GDM1 (cell line): Measurements from ENCODE around the gene OSBPL1A.

Source experiments
- DNase-seq: peaks from one replicate; lab custom pipeline; 2025; lab: John Stamatoyannopoulos, UW

OSBPL1A gene

DNA sequence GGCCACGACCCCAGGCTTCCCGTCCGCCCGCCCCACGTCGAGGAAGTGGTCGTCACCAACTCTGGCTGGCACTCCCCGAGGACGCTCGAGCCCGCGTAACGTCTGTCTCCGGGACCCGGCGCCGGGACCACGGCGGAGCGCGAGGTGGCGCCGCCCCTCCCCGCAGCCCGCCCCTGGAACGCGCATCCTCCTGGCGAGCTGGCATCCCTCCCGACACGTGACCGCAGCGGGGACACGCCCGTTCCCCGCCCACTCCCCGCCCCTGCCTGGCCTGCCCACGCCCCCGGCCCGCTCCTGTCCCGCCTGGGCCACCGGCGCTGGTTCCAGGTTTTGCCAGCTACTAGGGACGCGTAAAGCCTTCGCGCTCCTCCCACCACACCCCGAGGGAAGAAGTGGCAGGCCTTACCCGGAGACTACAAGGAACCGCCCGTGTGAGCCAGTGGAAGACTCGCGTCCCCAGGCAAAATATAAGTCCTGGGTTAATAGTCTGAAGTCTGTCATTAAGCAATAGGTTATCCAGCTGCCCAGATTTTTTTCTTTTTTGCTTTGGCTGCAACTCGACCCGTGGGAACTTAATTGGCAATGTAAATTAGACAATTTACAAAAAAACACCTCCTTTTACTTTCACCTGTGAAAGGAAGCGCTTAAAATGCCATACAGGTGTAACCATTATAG lies at the start of gene OSBPL1A:
OSBPL1A (minus strand) TSS at position 131 of the 675 bp plus-strand sequence. CDS start 20,291 bp downstream, outside the sequence.
- DNase-seq: peak; percentile 97

DNA sequence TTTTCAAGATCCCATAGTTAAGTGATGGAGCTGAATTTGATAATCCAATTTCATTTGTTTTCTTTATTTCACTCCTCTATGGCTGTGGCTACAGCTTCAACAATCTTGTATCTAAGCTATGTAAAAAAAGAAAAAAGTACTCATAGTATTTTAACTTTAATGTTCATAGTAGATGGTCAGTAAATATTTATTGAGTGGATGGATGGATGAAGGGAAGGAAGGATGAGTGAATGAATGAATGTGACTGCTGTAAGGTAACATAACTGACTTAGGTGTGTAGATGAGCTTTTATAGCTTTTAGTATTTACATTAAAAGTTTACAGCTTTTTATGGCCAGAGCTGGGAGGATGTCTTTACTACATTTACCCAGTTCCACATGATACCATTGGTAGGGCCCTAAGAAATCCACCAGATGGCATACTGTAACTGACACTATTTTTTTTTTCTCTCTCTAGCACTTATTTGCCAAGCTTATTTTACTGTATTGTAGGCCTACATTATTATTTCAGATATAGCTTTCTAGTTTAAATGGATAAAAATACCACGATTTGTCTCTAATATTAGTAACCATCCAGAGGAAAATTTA lies 49.4 kb upstream of the OSBPL1A start:
- DNase-seq: no peak

DNA sequence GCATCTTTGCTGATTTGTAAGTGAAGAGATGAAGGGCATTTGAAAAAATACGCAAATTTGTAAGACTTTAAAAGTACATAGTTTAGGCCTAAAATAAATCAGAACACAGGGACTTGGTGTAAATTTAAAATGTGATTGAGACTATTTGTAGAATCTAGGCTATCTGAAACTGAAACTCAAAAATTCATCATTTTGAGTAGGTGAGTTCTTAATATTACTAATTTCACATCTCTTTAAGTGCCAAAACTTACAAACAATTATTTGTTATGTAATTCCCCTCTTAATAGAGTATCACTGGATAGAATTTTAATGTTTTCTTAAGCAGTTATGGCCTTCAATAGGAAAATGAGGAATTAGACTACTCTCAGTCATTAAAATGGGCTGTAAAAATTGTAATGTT lies 48.8 kb upstream of the OSBPL1A start:
- DNase-seq: no peak

DNA sequence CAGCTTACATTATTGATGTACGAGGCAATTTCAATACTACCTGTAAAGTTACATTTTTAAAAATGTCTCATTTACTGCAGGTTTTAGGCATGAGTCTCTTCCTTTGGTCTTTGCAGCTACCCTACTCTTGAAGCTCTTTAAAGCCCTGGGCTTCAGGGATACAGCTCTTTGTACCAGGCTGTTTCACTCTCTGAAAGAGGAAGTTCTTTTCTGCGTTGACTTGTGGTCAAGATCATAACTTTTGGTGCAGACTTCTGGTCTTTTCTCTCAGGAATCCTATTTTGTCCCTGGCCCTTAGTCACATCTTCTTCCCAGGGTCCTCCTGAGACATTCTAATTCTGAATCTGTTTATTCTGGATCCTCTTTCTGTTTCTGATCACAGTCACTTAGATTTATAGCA lies 46.2 kb upstream of the OSBPL1A start:
- peak; percentile 48 for DNase-seq

DNA sequence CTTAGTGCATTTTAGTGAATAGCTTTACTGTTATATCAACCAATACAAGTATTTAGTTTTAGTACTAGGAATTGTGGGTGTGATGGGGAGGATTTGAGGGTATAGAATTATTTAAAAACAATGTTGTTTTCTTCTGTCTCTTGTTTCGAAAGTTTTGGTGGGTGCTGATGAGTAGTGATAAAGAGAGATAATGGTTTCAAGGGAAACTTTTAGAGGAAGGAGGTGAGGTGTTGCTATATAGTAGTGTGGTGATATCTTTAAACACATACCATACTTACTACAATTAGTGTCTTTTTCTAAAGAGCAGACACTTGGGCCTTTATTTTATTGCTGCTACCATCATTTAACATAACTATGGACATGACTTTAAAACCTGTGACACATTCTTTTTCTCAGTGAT lies 39.3 kb upstream of the OSBPL1A start:
- DNase-seq: no peak

DNA sequence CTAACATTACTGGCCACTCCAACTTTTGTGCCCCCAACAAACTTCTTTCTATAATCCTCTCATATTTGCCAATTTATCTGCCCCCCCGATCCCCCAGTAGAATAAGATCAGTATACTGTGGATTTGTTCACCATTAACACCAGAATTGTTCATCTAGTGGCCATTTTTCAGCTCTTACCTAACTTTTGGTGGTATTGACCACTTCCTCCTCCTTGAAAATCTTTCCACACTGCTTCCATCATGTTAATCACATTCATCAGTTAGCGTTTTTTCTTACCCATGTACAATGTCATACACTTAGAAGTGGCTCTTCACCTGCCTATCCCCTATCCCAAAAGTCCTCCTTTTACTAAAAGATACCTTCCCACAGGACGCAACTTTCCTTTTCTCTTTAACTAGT lies 35.0 kb upstream of the OSBPL1A start:
- no peak for DNase-seq

DNA sequence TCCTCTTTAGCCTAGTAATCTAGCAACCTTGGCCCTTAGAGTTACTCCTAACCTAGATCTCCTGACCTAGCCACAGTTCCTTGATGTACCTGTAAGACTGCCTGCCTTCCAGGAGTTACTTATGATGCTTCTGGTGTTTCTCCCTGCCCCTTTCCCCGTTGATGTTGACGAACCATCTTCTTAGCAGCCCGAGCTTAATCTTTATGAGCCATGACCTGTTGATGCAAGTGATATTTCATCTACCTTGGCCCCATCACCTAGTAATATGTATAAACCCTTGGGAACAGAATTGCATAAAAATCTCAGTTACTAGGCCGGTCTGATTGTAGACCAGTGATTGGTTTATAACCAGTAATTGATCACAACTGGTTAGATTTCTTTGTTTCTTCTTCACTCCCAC lies 31.6 kb upstream of the OSBPL1A start:
- no peak for DNase-seq

DNA sequence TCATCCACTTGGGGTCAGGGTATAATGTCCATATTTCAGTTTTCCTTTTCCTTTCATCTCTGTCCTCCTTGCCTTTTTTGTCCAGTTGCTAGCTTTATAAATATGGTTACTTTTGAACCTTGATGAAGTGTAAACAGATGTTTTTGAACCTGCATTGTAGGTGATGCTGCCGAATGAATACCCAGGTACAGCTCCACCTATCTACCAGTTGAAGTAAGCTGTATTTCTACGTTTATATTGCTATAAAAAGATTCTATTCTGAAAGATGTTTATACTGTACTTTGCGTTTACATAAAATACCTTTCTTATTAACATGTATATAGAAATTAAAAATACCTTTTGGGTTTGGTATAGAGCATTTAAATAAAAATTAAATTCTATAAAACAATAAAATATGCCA lies 31.1 kb upstream of the OSBPL1A start:
- no peak for DNase-seq

DNA sequence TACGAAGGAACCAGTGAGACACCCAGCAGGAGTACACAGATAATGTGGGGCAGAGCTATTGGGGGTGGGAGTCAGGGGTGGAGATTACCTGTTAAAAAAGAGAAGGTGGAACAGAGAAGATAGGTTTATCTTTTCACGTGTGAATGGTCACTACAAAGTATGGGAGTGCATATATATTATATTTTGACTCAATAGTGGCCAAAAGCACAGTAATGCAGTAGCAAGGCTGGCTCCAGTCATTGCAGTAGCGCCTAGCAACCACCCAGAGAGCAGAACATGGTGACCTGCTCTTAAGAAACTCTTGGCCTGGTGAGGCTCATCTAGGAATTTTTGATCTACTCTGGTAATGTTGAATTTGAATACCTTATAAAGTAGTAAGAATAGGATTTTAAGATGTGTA lies 29.9 kb upstream of the OSBPL1A start:
- no peak for DNase-seq

DNA sequence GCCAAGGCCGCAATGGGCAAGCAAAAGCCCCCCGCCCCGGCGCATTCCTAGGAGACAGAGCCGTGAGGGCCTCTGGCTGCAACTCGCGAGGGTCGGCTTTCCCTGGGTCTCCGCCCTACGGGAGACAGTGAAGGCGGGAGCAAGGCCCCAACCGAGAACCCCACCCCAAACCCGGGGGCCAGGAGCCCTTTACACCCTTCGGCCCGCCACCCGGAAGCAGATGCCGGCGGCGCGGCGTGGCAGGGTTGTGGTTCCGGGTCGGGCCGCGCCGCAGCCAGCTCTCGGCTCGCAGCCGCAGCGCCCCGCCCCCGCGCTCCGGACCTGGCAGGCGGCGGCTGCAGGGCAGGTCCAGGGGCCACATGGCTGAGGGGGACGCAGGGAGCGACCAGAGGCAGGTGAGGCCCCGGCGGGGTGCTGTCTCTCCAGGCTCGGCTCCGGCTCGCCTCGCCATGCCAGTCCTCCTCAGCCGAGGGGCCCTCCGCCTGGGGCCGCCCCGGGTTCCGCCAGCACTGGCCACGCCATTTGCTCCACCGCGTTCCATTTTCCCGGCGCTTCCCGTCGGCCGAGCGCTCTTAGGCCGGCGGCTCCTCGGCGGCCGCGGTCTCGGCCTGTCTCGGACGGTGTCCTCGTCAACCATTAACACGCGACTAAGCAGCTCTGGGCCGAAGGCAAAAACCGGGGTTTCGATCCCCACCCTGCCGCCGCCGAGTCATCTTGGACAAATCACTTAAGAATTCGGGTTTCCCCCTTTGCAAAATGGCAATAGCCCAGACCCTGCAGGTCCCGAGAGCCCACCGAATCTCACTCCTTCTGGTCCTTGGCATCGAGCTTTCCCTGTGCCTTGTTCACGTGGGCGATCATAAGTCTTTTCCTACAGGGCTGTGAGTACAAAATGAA lies 29.0 kb upstream of the OSBPL1A start, which contains the start of gene IMPACT:
IMPACT (plus strand) TSS at position 273 of the 897 bp plus-strand sequence; CDS start at position 360, 87 bp downstream.
- peak; percentile 31 for DNase-seq

DNA sequence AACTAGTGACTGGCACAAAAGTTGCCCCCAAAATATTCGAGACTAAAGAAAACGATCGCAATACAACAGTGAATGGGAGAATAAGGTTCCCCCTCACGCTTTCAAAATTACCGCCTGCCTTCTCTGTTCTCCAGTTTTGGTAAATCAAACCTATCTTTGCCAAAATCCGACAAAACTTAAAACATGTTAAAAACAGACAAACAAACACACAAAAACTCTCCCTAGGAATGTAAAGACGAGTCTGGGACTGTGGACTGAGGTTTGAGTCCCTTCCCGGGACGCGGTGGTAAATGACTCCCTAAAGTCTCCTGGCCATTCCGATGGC lies 28.4 kb upstream of the OSBPL1A start:
- DNase-seq: no peak

DNA sequence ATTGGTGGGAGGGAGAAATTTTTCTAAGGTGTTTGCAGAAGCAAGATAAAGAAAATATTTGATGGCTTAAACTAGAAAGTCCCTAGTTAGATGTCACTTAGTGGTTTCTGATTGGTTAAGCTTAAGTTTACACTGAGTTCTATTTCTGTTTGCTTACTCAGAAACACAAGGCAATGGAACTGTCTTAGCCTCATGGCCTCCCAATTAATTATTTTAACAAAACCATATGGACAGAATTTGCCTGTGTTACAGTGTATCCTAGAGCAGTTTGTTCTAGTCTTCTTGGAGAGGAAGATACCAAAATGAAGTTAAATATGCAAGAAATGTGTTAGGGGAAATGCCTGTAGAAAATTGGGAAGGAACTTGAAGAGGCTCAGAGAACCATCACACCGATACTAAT lies 24.2 kb upstream of the OSBPL1A start:
- no peak for DNase-seq

DNA sequence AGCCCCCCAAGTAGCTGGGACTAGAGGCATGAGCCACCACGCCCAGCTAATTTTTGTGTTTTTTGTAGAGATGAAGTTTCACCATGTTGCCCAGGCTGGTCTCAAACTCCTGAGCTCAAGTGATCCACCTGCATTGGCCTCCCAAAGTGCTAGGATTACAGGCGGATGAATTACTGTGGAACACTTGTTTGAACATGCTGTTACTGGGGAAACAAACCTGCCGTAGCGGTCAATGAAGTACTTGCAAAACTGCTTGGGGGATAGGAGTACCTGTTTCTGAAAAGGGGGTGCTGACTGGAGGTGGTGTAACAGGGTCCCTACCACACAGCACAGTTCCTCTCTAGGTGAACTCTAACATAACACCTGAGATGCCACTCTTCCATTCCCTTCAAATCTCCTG lies 22.9 kb upstream of the OSBPL1A start:
- no peak for DNase-seq

DNA sequence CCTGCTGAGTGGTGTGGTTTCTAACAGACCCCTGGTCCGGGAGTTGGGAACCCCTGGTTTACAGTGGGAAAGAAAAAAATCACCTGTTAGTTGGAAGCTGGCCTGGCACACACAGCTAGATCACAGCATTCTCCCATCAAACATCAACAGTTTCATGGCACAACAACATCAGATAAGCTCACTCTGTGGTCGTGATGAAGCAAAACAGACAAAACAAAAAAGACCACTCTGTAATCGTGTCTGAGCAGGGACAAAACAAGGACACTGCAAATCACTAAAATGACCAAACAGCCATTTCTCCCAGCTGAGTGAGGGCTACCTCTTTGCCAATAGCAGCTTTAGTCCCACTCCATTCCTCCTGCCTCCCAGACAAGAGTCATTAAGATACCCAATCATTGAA lies 19.9 kb upstream of the OSBPL1A start:
- DNase-seq: no peak

DNA sequence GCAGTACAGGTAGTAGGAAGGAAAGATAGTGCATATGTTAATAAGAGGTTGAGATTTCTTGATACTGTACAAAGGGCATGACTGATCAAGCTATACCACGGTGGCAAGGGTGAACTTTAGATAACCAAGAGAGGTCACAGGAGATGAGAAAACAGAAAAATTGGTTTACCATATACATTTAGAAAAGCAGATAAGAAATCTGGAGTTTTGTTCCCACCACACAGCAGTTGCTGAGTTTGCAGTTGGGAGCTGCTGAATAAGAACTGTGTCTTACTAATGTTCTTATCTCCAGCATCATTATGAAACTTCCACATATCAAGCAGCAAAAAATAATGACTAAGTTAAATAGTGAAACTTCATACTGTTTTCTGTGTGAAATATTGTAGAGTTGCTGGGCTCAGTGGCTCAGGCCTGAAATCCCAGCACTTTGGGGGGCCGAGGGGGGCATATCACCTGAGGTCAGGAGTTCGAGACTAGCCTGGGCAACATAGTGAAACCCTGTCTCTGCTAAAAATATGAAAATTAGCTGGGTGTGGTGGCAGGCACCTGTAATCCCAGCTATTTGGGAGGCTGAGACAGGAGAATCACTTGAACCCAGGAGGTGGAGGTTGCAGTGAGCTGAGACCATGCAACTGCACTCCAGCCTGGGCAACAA lies 16.9 kb upstream of the OSBPL1A start:
- DNase-seq: no peak

DNA sequence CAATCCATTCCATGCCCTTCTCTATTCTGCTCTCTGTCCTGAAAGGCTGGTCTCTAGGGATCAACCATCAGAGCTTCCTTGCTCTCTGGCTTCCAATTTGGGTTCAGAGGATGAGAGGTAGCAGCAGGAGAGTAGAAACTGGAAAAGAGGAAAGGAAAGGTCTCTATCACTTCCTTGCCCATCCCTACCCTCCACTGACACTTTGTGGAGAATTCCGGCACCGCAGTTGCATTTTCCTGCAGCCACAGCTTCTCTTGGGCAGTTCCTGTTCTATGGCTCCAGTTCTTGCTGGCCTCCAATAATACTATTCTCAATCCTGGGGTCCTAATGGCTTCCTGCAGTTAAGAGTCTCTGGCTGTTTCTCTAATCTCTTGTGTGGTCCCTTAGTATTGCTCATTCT lies 15.5 kb upstream of the OSBPL1A start:
- no peak for DNase-seq

DNA sequence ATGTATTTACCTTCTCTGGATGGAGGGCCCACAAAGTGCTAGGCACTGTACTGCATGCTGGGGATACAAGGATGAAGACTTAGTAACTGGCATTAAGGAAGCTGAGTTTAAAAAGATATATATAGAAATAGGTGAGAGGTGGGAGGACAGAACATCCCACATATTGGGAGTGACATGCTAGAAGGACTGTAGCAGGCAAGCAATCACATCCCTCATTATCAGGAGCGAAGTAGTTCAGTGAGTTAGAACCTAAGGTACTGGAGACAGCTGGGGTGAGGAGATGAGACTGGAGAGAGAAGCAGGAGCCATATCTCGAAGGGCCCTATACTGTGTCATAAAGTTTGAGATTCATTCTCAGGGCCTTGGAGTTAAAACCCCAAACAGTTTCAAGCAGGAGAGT lies 10.9 kb upstream of the OSBPL1A start:
- DNase-seq: no peak

DNA sequence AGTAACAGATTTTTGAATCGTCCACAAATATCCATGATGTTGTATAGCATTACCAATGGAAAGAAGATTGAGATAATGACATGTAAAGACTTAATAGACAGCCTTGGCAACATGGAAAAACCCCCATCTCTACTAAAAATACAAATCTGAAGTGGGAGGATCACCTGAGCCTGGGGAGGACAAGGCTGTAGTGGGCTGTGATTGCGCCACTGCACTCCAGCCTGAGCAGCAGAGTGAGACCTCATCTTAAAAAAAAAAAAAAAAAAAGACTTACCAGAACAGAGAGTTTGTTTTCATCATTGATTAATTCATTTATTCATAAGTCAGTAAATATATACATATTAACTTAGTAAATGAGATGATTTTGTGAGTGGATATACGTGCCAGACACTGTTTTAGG lies 7.0 kb upstream of the OSBPL1A start:
- DNase-seq: no peak

DNA sequence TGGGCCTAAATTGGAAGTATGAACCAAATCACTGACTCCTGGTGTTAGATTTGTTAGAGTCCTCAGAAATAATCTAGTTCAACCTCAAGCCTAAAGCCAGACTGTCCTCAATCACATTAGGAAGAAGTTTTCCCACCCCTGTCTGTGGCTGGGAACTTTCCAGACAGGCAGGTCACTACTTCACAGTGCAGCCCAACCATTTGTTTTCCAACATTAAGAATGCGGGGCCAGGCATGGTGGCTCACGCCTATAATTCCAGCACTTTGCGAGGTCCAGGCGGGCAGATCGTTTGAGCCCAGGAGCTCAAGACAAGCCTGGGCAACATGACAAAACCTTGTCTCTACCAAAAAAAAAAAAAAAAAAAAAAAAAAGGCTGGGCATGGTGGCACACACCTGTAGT lies 5.5 kb upstream of the OSBPL1A start:
- no peak for DNase-seq

DNA sequence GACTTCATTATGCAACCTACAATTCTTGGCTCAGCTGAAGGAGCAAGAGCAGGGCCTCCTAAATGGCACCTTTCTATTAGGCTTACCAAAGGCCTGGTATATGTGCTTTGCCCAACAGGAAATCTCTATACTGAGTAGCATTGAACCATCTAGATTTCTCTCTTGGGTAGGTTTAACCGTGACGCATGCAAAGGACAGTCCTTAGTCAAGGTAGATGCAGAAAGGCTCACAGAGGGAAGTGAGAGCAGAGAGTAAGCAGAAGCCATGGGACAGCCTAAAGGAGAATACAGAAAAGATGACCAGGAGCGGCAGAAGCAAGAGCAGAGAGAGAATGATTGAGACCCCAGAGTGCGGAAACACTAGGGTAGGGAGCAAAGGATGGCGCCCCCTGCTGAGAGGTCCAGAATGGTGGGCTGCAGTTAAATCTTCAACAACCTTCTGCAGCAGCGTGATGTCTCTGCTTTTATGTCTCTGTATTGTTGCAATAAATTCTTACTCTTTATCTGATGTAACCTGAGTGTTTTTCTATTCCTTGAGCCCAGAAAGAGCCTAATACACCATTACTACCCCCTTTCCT lies 4.7 kb upstream of the OSBPL1A start:
- no peak for DNase-seq

DNA sequence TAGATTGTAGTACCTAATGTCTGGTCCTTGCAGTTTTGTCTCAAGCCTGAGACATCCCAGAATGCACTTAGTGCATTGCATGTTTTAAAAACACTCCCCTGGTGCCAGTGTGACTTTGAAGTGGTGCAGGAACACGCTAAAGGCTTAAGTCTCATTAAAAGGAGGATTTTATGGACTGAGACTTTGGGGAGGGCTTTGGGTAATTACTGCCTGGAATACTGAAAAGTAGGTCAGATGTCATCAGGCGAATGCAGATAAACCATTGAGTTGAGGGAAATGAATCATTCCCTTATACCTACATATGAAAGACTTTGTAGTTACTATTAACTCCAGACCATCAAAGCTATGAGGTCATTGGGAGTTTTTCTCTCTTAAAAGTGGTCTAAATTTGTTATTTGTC lies 3.0 kb upstream of the OSBPL1A start:
- DNase-seq: no peak

DNA sequence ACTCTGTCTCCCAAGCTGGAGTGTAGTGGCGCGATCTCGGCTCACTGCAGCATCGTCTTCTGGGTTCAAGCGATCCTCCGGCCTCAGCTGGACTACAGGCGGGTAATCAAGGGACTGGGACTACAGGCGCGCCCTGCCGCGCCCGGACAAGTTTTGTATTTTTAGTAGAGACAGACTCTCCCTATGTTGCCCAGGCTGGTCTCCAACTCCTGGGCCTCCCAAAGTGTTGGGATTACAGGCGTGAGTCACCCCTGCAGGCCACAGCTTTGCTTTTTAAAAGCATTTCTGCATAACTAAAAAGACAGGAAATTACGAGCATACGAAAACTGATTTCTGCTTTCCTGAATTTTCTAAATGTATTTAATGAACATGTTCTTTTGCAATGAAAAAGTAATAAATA lies 916 bp upstream of the OSBPL1A start:
- DNase-seq: no peak
